GM21367 (cell line): Measurements from ENCODE around the gene LNP1.
A peak's percentile ranks its signal among the peaks of the same experiment; 100 is the strongest.

ENCODE experiments used
- ATAC-seq: cut with Tn5 transposase; IDR thresholded peaks from one replicate; pipeline ENCODE4 v1.9.1; 2021; ENCODE audit not compliant: unreplicated experiment

Gene LNP1

DNA sequence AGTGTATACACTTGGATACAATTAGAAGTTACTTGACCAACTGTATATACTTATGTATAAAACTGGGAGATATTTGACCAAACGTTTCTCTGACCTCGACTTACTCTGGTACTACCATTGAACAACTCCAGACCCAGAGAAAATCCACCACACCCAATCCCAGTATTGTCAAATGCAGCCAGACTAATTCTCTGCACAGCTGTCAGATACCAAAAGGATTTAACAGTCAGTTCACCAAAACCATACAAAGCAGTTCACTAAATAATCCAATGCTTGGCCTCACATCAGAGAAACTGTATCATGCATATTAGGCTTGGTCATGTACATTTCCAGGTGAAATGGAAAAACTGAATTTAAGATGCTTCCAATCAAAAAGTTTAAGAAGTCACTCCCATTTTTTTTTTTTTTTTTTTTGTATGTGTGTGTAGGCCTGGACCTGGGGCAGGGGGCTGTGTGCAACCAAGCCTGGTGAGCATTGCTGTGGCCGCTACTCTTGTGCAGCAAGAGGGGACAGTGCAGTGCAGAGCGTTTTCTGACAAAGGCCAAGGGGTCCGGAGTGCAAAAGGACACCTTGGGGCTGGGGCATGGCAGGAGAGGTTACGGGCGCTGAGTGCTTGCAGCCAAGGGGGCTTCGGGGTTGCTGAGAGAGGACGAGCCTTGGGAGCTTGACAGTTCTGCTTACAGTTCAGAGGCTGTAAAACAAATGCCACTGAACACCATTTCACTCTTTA, 1.8 kb upstream of the LNP1 start:
- no peak for ATAC-seq

GRCh38 chr3:100400419-100400779, 940 bp upstream of the LNP1 start:
- ATAC-seq: peak; percentile 13

DNA sequence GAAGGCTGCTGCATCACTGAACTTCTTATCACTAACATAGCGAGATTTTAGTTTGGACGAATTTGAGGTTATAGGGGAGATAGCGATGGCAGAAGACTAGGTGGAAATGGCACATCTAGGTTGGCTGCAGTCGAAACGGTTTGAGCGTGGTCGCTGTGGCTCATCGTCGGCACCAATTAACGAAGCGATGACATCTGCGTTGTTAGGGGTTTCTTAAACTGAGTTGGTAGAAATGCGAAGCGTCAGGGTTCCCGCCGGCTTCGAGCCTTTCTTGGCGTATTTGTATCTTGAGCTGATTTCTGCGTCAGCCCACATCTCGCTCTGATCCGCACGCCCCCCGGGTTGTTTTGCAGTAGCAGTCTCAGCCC, 319 bp downstream of the LNP1 start:
- peak; percentile 9 for ATAC-seq

DNA sequence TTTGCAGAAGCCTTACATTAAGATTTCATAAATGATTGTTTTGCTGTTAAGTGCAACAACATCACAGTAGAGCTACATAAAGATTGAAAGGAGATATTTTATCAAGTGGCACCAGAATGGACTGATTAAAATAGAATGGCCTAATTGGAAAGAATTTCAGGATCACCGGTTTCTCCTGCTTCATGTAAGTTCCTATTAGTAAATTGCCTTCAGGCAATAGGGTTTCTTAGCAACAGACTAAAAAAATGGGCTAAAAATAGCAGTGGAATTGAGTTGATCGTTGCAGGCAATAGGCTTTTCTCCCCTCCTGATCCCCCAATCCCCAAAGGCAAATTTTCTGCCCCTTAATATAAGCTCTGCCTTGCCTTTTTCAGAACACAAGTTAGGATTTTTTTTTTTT, 917 bp downstream of the LNP1 start:
- no peak for ATAC-seq

DNA sequence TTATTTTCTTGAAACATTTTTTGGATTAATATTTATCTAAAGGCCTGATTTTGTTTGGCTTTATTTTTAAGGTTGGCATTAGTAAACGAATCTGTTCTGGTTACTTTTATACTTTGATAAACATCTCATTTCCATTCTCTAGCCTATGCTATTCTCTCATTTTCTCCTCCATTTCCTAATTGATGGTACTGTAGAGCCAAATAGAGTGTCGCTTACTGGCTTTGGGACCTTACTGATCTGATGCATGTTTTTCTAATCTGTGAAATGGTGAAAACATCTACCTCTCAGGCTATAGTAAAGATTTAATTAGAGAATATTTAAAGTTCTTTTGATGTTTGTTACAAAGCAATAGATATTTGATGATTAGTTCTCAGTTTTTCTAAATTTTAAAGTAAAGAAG, 1.6 kb downstream of the LNP1 start:
- ATAC-seq: no peak

GRCh38 chr3:100403362-100404249, 2.3 kb downstream of the LNP1 start:
- ATAC-seq: no peak

DNA sequence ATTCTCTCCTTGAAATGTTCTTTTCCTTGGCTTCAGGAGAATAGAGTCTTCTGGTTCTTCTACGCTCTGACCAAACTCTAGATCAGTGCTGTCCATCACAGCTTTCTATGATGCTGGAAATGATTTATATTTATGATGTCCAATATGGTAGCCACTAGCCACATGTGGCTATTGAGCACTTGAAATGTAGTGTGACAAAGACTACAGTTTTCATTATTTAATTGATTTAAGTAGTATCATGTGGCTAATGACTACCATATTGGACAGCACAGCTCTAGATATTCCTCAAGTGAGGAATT, 2.9 kb downstream of the LNP1 start:
- ATAC-seq: no peak

GRCh38 chr3:100407164-100407563, 5.8 kb downstream of the LNP1 start:
- no peak for ATAC-seq

- no peak for ATAC-seq
Observed at GRCh38 chr3:100407977-100408532, 6.7 kb downstream of the LNP1 start.

DNA sequence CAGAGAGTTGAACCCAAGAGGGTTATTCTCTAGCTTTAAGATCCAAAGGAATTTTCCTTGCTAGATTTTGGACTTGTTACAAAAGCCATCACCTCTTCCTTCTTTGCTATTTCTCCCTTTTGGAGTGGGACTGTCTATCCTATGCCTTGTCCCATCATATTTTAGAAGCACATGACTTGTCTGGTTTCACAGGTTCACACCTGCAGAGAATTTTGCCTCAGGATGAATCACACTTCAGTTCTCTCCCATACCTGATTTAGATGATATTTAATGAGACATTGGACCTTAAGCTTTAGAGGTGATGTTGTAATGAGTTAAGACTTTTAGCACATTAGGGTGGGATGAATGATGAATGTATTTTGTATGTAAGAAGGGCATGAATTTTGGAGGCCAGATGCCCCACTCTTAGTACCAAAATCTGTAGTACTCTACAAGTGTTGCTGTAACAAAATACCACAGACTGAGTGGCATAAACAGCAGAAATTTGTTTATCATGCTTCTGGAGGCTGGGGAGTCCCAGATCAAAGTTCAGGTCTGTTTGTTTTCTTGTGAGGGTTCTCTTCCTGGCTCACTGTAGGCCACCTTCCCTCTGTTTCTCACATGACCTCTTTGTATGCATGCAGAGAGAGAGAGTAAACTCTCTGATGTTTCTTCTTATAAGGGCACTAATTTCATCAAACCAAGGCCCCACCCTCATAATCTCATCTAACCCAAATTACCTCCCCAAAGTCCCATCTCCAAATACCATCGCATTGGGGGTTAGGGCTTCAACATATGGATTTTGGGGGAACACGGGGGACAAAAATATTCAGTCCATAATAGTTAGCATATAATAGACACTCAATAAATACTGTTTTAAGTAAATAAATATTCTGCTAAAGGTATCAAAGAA, 10.0 kb downstream of the LNP1 start:
- ATAC-seq: no peak

- ATAC-seq: no peak
Observed at GRCh38 chr3:100412912-100413590, 11.7 kb downstream of the LNP1 start.

GRCh38 chr3:100413613-100414012, 12.3 kb downstream of the LNP1 start:
- no peak for ATAC-seq

DNA sequence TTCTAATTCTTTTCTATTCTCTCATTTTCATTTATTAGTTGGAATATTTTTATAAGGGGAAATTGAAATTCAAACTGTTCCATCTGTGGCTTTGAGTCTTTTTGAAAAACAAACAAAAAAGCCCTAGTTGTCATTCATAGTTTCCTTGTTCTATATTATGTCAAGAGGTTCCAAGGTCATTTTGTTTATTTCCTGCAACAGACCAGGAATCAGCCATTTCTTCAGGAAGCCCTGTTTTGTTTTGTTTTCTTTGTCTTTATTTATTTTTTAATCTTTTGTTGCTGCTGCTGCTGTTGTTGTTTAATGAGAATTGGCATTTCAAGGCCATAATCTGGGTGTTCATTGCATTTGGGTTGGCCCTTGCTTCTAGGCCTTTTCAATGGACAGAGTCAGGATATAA, 14.8 kb downstream of the LNP1 start:
- no peak for ATAC-seq

DNA sequence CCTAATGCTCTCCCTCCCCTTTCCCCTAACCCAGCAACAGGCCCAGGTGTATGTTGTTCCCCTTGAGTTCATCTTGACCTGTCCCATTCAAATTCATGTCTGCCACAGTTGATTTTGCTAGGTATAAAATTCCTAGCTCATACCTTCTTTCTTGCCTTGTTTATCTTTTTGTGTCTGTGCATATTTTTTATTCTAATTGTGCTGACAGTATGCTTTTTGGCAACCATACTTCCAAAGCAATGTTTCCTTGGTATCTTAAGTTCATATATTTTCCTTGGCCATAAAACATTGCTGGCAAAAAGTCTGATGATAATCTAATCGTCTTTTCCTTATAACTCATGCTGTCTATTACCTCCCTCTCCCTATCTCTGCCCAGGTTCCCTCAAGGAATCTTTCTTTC, 15.5 kb downstream of the LNP1 start:
- no peak for ATAC-seq

- ATAC-seq: no peak
Observed at GRCh38 chr3:100419406-100419805, 18.1 kb downstream of the LNP1 start.

- no peak for ATAC-seq
Observed at GRCh38 chr3:100420885-100421284, 19.5 kb downstream of the LNP1 start.

DNA sequence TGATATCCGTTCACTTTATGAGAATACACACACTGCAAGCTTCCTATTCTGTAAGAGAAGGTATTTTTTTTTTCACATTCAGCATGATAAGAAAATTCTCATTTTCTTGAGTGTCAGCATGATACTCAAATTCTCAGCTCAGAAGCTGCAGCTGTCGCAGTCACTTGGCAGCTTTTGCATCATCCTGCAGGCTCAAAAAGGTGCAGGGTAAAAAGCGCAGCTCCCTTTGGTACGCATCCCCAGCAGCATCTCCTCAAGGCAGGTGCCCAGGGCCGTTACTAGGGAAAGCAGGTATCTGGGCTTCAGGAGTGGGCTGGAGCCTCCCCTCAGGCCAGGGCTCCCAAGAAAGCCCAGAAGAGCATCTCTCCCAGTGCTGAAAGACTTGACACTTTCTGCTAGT, 22.3 kb downstream of the LNP1 start:
- ATAC-seq: no peak

- ATAC-seq: no peak
Observed at GRCh38 chr3:100424261-100424660, 22.9 kb downstream of the LNP1 start.

- ATAC-seq: no peak
Observed at GRCh38 chr3:100425316-100425715, 24.0 kb downstream of the LNP1 start.

GRCh38 chr3:100426067-100426682, 24.8 kb downstream of the LNP1 start:
- no peak for ATAC-seq
